ENCODE data around the gene OCSTAMP. TPM values are rescaled to one million over a fixed set of nuclear protein-coding genes. Genes with fewer than 3 reads are reported as not detected.

Gene OCSTAMP
- total and polyA plus RNA-seq, 2 donors (not counting 3 experiments of a cell fraction or from before 2014, with no cell fraction given), result not detected

GRCh38 chr20:46555370-46555956 is 5.0 kb upstream of the OCSTAMP start:
- H2AFZ ChIP-seq (ENCODE audit: low read depth, low read length), result no peak overlapping the region
- no peaks in the 10 kb centered on the region for H3K9me1 ChIP-seq (replicated peaks; ENCODE audit: control insufficient read depth, extremely low read depth, insufficient read depth, low read length)
- FAIRE-seq (no peak), DNase-seq (ENCODE audit: low read depth, low spot score) (no peak)
- H3K4me2 ChIP-seq (ENCODE audit: insufficient read depth, low read length), result no peak overlapping the region
- no peak overlapping the region for H3K4me3 ChIP-seq (replicated peaks in 1 of 3; ENCODE audit: insufficient read depth in 1 of 3, low read depth in 1 of 3, low read length in 3 of 3)
- no peaks in the 10 kb centered on the region for H3K9me3 ChIP-seq (replicated peaks; ENCODE audit: control insufficient read depth, insufficient read depth, low read length)
- no TSS peak for BruUV-seq (replicated peaks)
- POLR2A ChIA-PET, result no interaction called here
- no peaks in the 10 kb centered on the region for H3K79me2 ChIP-seq (ENCODE audit: control insufficient read depth, insufficient read depth, low read length)
- no peaks in the 10 kb centered on the region for H3K27me3 ChIP-seq (ENCODE audit: control insufficient read depth in 2 of 2, insufficient read depth in 2 of 2, low read length in 2 of 2)
- no peaks in the 10 kb centered on the region for H4K20me1 ChIP-seq (replicated peaks; ENCODE audit: control insufficient read depth, extremely low read depth, insufficient read depth, low read length)
- CTCF ChIA-PET, result no interaction called here
- no peak overlapping the region for H3K27ac ChIP-seq (ENCODE audit: insufficient read depth, low read depth, low read length)
- H3K9ac ChIP-seq (replicated peaks; ENCODE audit: extremely low read depth, insufficient read depth, low read length), result no peak overlapping the region
- no peaks in the 10 kb centered on the region for H3K36me3 ChIP-seq (ENCODE audit: control insufficient read depth in 2 of 2, extremely low read depth in 1 of 2, insufficient read depth in 2 of 2, low read length in 2 of 2)
- peaks cover 11% of the 10 kb centered on the region for H3K4me1 ChIP-seq (ENCODE audit: control insufficient read depth, extremely low read depth, insufficient read depth, low read length)
- TF ChIP-seq MYC (IDR thresholded peaks at IDR 0.05; ENCODE audit: low read depth, low read length) (no peak), MAX (IDR thresholded peaks at IDR 0.05; ENCODE audit: insufficient read depth, insufficient read length) (no peak), POLR2AphosphoS5 (IDR thresholded peaks at IDR 0.05; ENCODE audit: insufficient read depth, low read depth, low read length) (no peak), EZH2 (IDR thresholded peaks at IDR 0.05; ENCODE audit: borderline replicate concordance, low read depth, low read length, severe bottlenecking) (no peak), POLR2A (IDR thresholded peaks at IDR 0.05; ENCODE audit: low read depth, low read length) (no peak), JUN (IDR thresholded peaks at IDR 0.05; ENCODE audit: borderline replicate concordance, insufficient read depth, insufficient read length, low read depth) (no peak), FOS (IDR thresholded peaks at IDR 0.05; ENCODE audit: borderline replicate concordance, insufficient read depth, low read length) (no peak), CTCF (IDR thresholded peaks at IDR 0.05; ENCODE audit: extremely low read depth in 1 of 2, insufficient read depth in 1 of 2, low read depth in 1 of 2, low read length in 2 of 2) (no peak), GATA2 (IDR thresholded peaks at IDR 0.05; ENCODE audit: insufficient read depth, insufficient read length, low read depth, low read length) (no peak)
- dilution Hi-C loops (cut with MboI; ENCODE audit: extremely low pct_ligation_motif_present, low sequenced_read_pairs), result no loop called here
- intact Hi-C loops (cut with micrococcal nuclease), result no loop called here

All from endothelial cell of umbilical vein (primary cell).